H1 (cell line): ENCODE data around the gene RAB8B. TPM values are rescaled to one million over a fixed set of nuclear protein-coding genes. Genes with fewer than 3 reads are reported as not detected.

Experiments used
- CTCF ChIA-PET: fragments of 300-600 bp; sonication (Branson Sonifier 250); formaldehyde crosslinking; loops from one replicate; lab custom pipeline; 2021; ENCODE audit not compliant: partially characterized antibody; lab: Charles Lee
- POLR2A ChIA-PET: fragments of 300-600 bp; sonication (Branson Sonifier 250); formaldehyde crosslinking; loops from one replicate; lab custom pipeline; 2021; ENCODE audit warnings: inconsistent platforms; ENCODE audit not compliant: partially characterized antibody; lab: Charles Lee
- DNase-seq, 2 experiments: peaks; one replicate each; pipeline versions ENCODE4 v3.0.0 to v3.0.0-alpha.2; 2010 to 2022; ENCODE audit warnings: low spot score in 2 of 2, low read depth in 1 of 2, mixed read lengths in 1 of 2
- FAIRE-seq: peaks from 2 replicates; lab custom pipeline; 2011; peaks lifted over from hg19 to GRCh38; lab: Jason Lieb, UNC
- H2AFZ ChIP-seq: 2 replicates; pipeline ENCODE4 v1.8.1; 2012; ENCODE audit warnings: low read length, inconsistent platforms
- H2AK5ac ChIP-seq: 2 replicates; pipeline ENCODE4 v1.6.1; 2013; ENCODE audit warnings: low read depth, low read length
- H2BK120ac ChIP-seq: replicated peaks from 2 replicates; pipeline ENCODE3; 2013; ENCODE audit warnings: low read depth, low read length, inconsistent platforms
- H2BK12ac ChIP-seq: 2 replicates; pipeline ENCODE4 v1.6.1; 2013; ENCODE audit warnings: low read depth, low read length
- H2BK15ac ChIP-seq: 2 replicates; pipeline ENCODE4 v1.6.1; 2013; ENCODE audit warnings: low read length
- H2BK20ac ChIP-seq: 2 replicates; pipeline ENCODE4 v1.6.1; 2013; ENCODE audit warnings: low read length
- H2BK5ac ChIP-seq: 2 replicates; pipeline ENCODE4 v1.6.1; 2013; ENCODE audit warnings: low read depth, low read length
- H3K14ac ChIP-seq: 2 replicates; pipeline ENCODE4 v1.6.1; 2013; ENCODE audit warnings: inconsistent platforms; ENCODE audit not compliant: insufficient read length
- H3K18ac ChIP-seq: 2 replicates; pipeline ENCODE4 v1.6.1; 2013; ENCODE audit warnings: low read length; ENCODE audit errors: extremely low read depth
- H3K23ac ChIP-seq: 2 replicates; pipeline ENCODE4 v1.6.1; 2013; ENCODE audit warnings: inconsistent platforms; ENCODE audit not compliant: insufficient read length
- H3K23me2 ChIP-seq: 2 replicates; pipeline ENCODE4 v1.6.1; 2013; ENCODE audit warnings: low read depth, low read length
- H3K27ac ChIP-seq: 2 replicates; pipeline ENCODE4 v1.6.1; 2011; ENCODE audit warnings: low read depth, low read length, inconsistent platforms
- H3K27me3 ChIP-seq, 4 experiments: replicated peaks in 1 of 4; 1 replicate in 1 of 4; 2 replicates in 3 of 4; pipeline versions ENCODE4 v1.6.1 to v1.8.1; 2011 to 2013; ENCODE audit warnings: low read length in 3 of 4, mild to moderate bottlenecking in 3 of 4, inconsistent platforms in 2 of 4, mixed read lengths in 2 of 4, moderate library complexity in 1 of 4; ENCODE audit not compliant: control insufficient read depth in 3 of 4, insufficient read depth in 3 of 4; ENCODE audit errors: extremely low read depth in 1 of 4
- H3K36me3 ChIP-seq, 4 experiments: 2 replicates each; pipeline versions ENCODE4 v1.6.1 to v1.8.1; 2011 to 2013; ENCODE audit warnings: mild to moderate bottlenecking in 4 of 4, low read length in 3 of 4, moderate library complexity in 2 of 4, control low read depth in 1 of 4, inconsistent platforms in 1 of 4; ENCODE audit not compliant: insufficient read depth in 4 of 4, control insufficient read depth in 2 of 4
- H3K4ac ChIP-seq: replicated peaks from 2 replicates; pipeline ENCODE3; 2013; ENCODE audit warnings: low read length, low read depth, mixed read lengths, inconsistent platforms; ENCODE audit not compliant: insufficient read length
- H3K4me1 ChIP-seq, 4 experiments: replicated peaks in 1 of 4; 1 replicate in 1 of 4; 2 replicates in 3 of 4; pipeline versions ENCODE4 v1.6.1 to v1.8.1; 2011 to 2013; ENCODE audit warnings: low read length in 3 of 4, inconsistent platforms in 2 of 4, mixed read lengths in 1 of 4; ENCODE audit not compliant: insufficient read depth in 4 of 4, control insufficient read depth in 3 of 4
- H3K4me2 ChIP-seq, 2 experiments: 2 replicates each; pipeline versions ENCODE4 v1.6.1 to v1.8.1; 2011 to 2013; ENCODE audit warnings: low read depth in 2 of 2, low read length in 2 of 2, control low read depth in 1 of 2, inconsistent platforms in 1 of 2, mild to moderate bottlenecking in 1 of 2; ENCODE audit not compliant: insufficient read depth in 1 of 2
- H3K4me3 ChIP-seq, 4 experiments: fragments of 200-600, 300-600 bp in 1 of 4; sonication (generic), shearing (Covaris generic), sonication (Bioruptor Twin) in 1 of 4; 2 replicates each; pipeline versions ENCODE4 v1.5.1 to v1.8.1; 2011 to 2016; ENCODE audit warnings: low read length in 4 of 4, low read depth in 3 of 4, control low read depth in 2 of 4, inconsistent platforms in 2 of 4, mild to moderate bottlenecking in 2 of 4, mixed read lengths in 1 of 4, moderate library complexity in 1 of 4; ENCODE audit not compliant: insufficient read depth in 2 of 4; ENCODE audit errors: extremely low read depth in 1 of 4
- H3K56ac ChIP-seq: replicated peaks from 2 replicates; pipeline ENCODE3; 2013; ENCODE audit warnings: low read depth, mild to moderate bottlenecking, mixed read lengths, low read length, inconsistent platforms; ENCODE audit not compliant: insufficient read length
- H3K79me1 ChIP-seq: 2 replicates; pipeline ENCODE4 v1.6.1; 2013; ENCODE audit warnings: low read depth, low read length, control low read depth
- H3K79me2 ChIP-seq, 2 experiments: 2 replicates each; pipeline versions ENCODE4 v1.6.1 to v1.8.1; 2012 to 2013; ENCODE audit warnings: low read length in 2 of 2, mild to moderate bottlenecking in 2 of 2, inconsistent platforms in 1 of 2; ENCODE audit not compliant: insufficient read depth in 2 of 2, control insufficient read depth in 1 of 2
- H3K9ac ChIP-seq, 4 experiments: replicated peaks in 1 of 4; 1 replicate in 1 of 4; 2 replicates in 3 of 4; pipeline versions ENCODE4 v1.6.1 to v1.8.1; 2011 to 2013; ENCODE audit warnings: low read depth in 3 of 4, low read length in 3 of 4, control low read depth in 2 of 4, mild to moderate bottlenecking in 2 of 4, moderate library complexity in 2 of 4, inconsistent platforms in 1 of 4; ENCODE audit errors: extremely low read depth in 1 of 4
- H3K9me3 ChIP-seq, 2 experiments: 2 replicates each; pipeline versions ENCODE4 v1.6.1 to v1.8.1; 2012 to 2013; ENCODE audit warnings: mild to moderate bottlenecking in 2 of 2, moderate library complexity in 2 of 2, control low read depth in 1 of 2, inconsistent platforms in 1 of 2, low read depth in 1 of 2, low read length in 1 of 2, mixed read lengths in 1 of 2; ENCODE audit not compliant: insufficient read depth in 2 of 2
- H4K20me1 ChIP-seq, 2 experiments: replicated peaks in 1 of 2; 2 replicates each; pipeline versions ENCODE3 to v1.8.1; 2011 to 2013; ENCODE audit warnings: inconsistent platforms in 2 of 2, low read length in 2 of 2, mild to moderate bottlenecking in 1 of 2; ENCODE audit not compliant: insufficient read depth in 2 of 2, control insufficient read depth in 1 of 2
- H4K5ac ChIP-seq: 2 replicates; pipeline ENCODE4 v1.6.1; 2013; ENCODE audit warnings: low read length, low read depth, mixed read lengths, inconsistent platforms; ENCODE audit not compliant: insufficient read length
- H4K8ac ChIP-seq: 2 replicates; pipeline ENCODE4 v1.8.0; 2013; ENCODE audit warnings: mild to moderate bottlenecking, moderate library complexity, low read length, inconsistent platforms; ENCODE audit not compliant: insufficient read depth; ENCODE audit errors: extremely low read depth
- H4K91ac ChIP-seq: replicated peaks from 2 replicates; pipeline ENCODE3; 2013; ENCODE audit warnings: low read length, mixed read lengths, inconsistent platforms; ENCODE audit not compliant: insufficient read length
- CHD2 ChIP-seq: IDR thresholded peaks from 2 replicates; pipeline ENCODE4 v1.6.1; 2012; ENCODE audit warnings: low read length, improper control_type of control experiment
- POLR2AphosphoS5 ChIP-seq: IDR thresholded peaks from 2 replicates; pipeline ENCODE4 v1.6.1; 2011; ENCODE audit warnings: low read depth, low read length
- RBBP5 ChIP-seq: IDR thresholded peaks from 2 replicates; pipeline ENCODE4 v1.7.1; 2012; ENCODE audit warnings: low read depth, mild to moderate bottlenecking, inconsistent platforms, low read length, moderate library complexity, borderline replicate concordance
- RFX5 ChIP-seq: IDR thresholded peaks from 2 replicates; pipeline ENCODE4 v1.6.1; 2011; ENCODE audit warnings: low read depth, low read length, improper control_type of control experiment, borderline replicate concordance
- SP2 ChIP-seq: IDR thresholded peaks from 2 replicates; pipeline ENCODE4 v1.6.1; 2012; ENCODE audit warnings: mild to moderate bottlenecking, low read length, inconsistent platforms
- WGBS, 2 experiments: shearing (Covaris generic) in 1 of 2; methylation state at CpG; one replicate each; pipeline versions ENCODE4 v1.1.6 to v1.1.7; 2013 to 2015; ENCODE audit warnings: low lambda C conversion rate in 2 of 2, mixed read lengths in 2 of 2, inconsistent platforms in 1 of 2, low coverage in 1 of 2, missing lambda C conversion rate in 1 of 2; ENCODE audit not compliant: insufficient replicate concordance in 2 of 2, insufficient coverage in 1 of 2, insufficient read length in 1 of 2; ENCODE audit errors: extremely low coverage in 1 of 2, missing lambda C conversion rate in 1 of 2; 5-methylcytosine and 5-hydroxymethylcytosine counted together
- polyA plus RNA-seq, 7 experiments: library from polyadenylated mRNA; depleted of rRNA in 3 of 7; stranded (reverse) in 5 of 7; unstranded in 2 of 7; fragments of >200 nt in 5 of 7; fragments of 200-250 nt in 2 of 7; gene quantifications; 1 replicate in 5 of 7; 2 replicates in 1 of 7; 4 replicates in 1 of 7; pipeline versions ENCODE4 v1.2.1 to v1.2.3, GENCODE V29; 2011 to 2013; ENCODE audit warnings: missing spikeins in 2 of 7, mixed read lengths in 2 of 7
- total RNA-seq: library from RNA; stranded (reverse); fragmentation: NEBNext Ultra II Directional; extraction: Animal tissue kit (Norgen Biotek cat#: 25700); gene quantifications from 2 replicates; pipeline ENCODE4 v1.2.1, GENCODE V29; 2021

RAB8B gene
- total and polyA plus RNA-seq, 2 of the 8 experiments (the other 6 are each of a cell fraction or from before 2014, with no cell fraction given) = 9.5 to 47.8 TPM

DNA sequence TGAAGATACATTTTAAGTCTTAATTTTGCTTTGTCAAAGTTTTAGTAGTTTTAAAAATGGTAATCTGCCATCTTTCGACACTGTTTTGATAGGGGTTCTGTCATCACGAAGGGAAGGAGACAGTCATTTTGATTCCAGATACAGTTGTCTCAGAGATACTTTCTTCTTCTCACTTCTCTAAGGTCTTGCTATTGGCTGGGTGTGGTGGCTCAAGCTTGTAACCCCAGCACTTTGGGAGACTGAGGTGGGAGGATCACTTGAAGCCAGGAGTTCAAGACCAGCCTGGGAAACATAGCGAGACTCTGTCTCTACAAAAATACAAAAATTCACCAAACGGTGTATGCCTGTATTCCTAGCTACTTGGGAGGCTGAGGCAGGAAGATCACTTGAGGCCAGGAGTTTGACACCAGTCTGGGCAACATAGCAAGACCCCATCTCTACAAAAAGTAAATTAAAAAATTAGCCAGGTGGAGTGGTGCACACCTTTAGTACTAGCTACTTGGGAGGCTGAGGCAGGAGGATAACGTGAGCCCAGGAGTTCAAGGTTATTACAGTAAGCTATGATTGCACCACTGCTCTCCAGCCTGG, 3.3 kb downstream of the RAB8B start:
- 95% methylated on average over 5 of the region's 5 CpGs; no CpG with 5 or more reads in 1 of the 2 experiments for WGBS, 2 experiments
- H3K9me3 ChIP-seq = no peaks in the 10 kb centered on the region
- H4K5ac ChIP-seq = no peak overlapping the region
- no peak overlapping the region for H3K18ac ChIP-seq
- TF ChIP-seq SP2 (no peak), RBBP5 (no peak), POLR2AphosphoS5 (no peak), CHD2 (no peak), RFX5 (no peak)
- H3K27me3 ChIP-seq = no peaks in the 10 kb centered on the region
- H3K4me1 ChIP-seq = peaks cover 0 to 11% (median 9%) of the 10 kb centered on the region in 4 experiments; a peak in 4 of 7 replicates
- no peak overlapping the region for H2AFZ ChIP-seq
- ChIA-PET CTCF (interaction anchor here (1.8 kb wide), 1 partner anchor 10 kb away, joined by 11 read pairs; no protein-coding TSS in a partner anchor), POLR2A (interaction anchor here (1.0 to 1.5 kb wide), 2 partner anchors 84 to 120 kb away, joined by 3 to 4 read pairs; no protein-coding TSS in a partner anchor)
- no peak overlapping the region for H2BK120ac ChIP-seq
- H3K14ac ChIP-seq = no peak overlapping the region
- FAIRE-seq = no peak
- no peak overlapping the region for H2AK5ac ChIP-seq
- no peak overlapping the region for H3K23ac ChIP-seq
- H3K9ac ChIP-seq = no peak overlapping the region
- H3K36me3 ChIP-seq = no peaks in the 10 kb centered on the region
- peaks cover 6% of the 10 kb centered on the region; the same call in 1 of the 2 replicates for H3K23me2 ChIP-seq
- no peak overlapping the region for H3K4me2 ChIP-seq
- H4K20me1 ChIP-seq = peaks cover 0 to 3% of the 10 kb centered on the region in 2 experiments
- H4K91ac ChIP-seq = no peak overlapping the region
- H3K79me1 ChIP-seq = peaks cover 7% of the 10 kb centered on the region; the same call in 1 of the 2 replicates
- H2BK12ac ChIP-seq = no peak overlapping the region
- DNase-seq = peak in 1 of 2 experiments; percentile 10
- H4K8ac ChIP-seq = no peak overlapping the region
- peaks cover 9 to 75% of the 10 kb centered on the region in 2 experiments for H3K79me2 ChIP-seq
- H2BK5ac ChIP-seq = no peak overlapping the region
- H2BK20ac ChIP-seq = no peak overlapping the region
- H3K56ac ChIP-seq = no peak overlapping the region
- H2BK15ac ChIP-seq = no peak overlapping the region
- no peak overlapping the region for H3K27ac ChIP-seq
- H3K4ac ChIP-seq = no peak overlapping the region
- no peak overlapping the region for H3K4me3 ChIP-seq
